GM12878 (cell line): ENCODE results near the gene CACNA1B. TPM values are rescaled to one million over a fixed set of nuclear protein-coding genes. Genes with fewer than 3 reads are reported as not detected.

Experiments
- ATAC-seq: fragments of 200-7000 bp; cut with Tn5 transposase; 3 replicates; pipeline ENCODE4 v1.9.1; 2020; ENCODE audit warnings: mild to moderate bottlenecking, moderate library complexity
- BruUV-seq: library from RNA; stranded (reverse); fragments of 400-500 nt; replicated peaks from 2 replicates; lab custom pipeline; 2021; lab: Mats Ljungman, UMichigan
- CTCF ChIA-PET: fragments of 300-600 bp; sonication (Branson Sonifier 250); formaldehyde crosslinking; extraction: SDS; loops from one replicate; lab custom pipeline; 2021; ENCODE audit warnings: inconsistent platforms; lab: Yijun Ruan, JAX
- POLR2A ChIA-PET: fragments of 350-600 bp; formaldehyde crosslinking; extraction: SDS; loops from one replicate; lab custom pipeline; 2021; ENCODE audit warnings: inconsistent platforms; lab: Charles Lee
- RAD21 ChIA-PET: fragments of 300-600 bp; sonication (Branson Sonifier 250); formaldehyde crosslinking; loops from one replicate; lab custom pipeline; 2023; ENCODE audit warnings: antibody characterized with exemption; ENCODE audit not compliant: unreplicated experiment; lab: Charles Lee
- SMC1A ChIA-PET: fragments of 300-600 bp; sonication (Branson Sonifier 250); formaldehyde crosslinking; loops from one replicate; lab custom pipeline; 2023; ENCODE audit not compliant: unreplicated experiment, uncharacterized antibody; lab: Charles Lee
- DNase-seq: peaks from one replicate; pipeline ENCODE4 v3.0.0-alpha.2; 2011; ENCODE audit warnings: low read depth, low spot score
- FAIRE-seq: peaks from 3 replicates; lab custom pipeline; 2011; peaks lifted over from hg19 to GRCh38; lab: Jason Lieb, UNC
- H2AFZ ChIP-seq: 2 replicates; pipeline ENCODE4 v1.6.0; 2011; ENCODE audit warnings: low read depth, low read length, control low read depth; ENCODE audit not compliant: control insufficient read depth
- H3K27ac ChIP-seq: 2 replicates; pipeline ENCODE4 v1.5.1; 2011; ENCODE audit warnings: control low read depth; ENCODE audit not compliant: control insufficient read depth, insufficient read depth
- H3K27me3 ChIP-seq, 2 experiments: replicated peaks in 1 of 2; 2 replicates each; pipeline versions ENCODE4 v1.6.0 to v1.6.1; 2011; ENCODE audit warnings: low read length in 1 of 2; ENCODE audit not compliant: control insufficient read depth in 2 of 2, insufficient read depth in 2 of 2
- H3K36me3 ChIP-seq, 2 experiments: 2 replicates each; pipeline ENCODE4 v1.5.1; 2011; ENCODE audit warnings: low read length in 1 of 2; ENCODE audit not compliant: control insufficient read depth in 2 of 2, insufficient read depth in 2 of 2
- H3K4me1 ChIP-seq: 2 replicates; pipeline ENCODE4 v1.6.1; 2011; ENCODE audit warnings: mild to moderate bottlenecking, low read length, moderate library complexity, mixed read lengths; ENCODE audit not compliant: control insufficient read depth, insufficient read depth
- H3K4me2 ChIP-seq: 2 replicates; pipeline ENCODE4 v1.6.0; 2011; ENCODE audit warnings: control low read depth; ENCODE audit not compliant: control insufficient read depth, insufficient read depth
- H3K4me3 ChIP-seq: fragments of 200-600 bp; sonication (generic); 2 replicates; pipeline ENCODE4 v1.5.1; 2016
- H3K79me2 ChIP-seq: 2 replicates; pipeline ENCODE4 v1.6.0; 2011; ENCODE audit warnings: low read length; ENCODE audit not compliant: control insufficient read depth, insufficient read depth
- H3K9ac ChIP-seq: 2 replicates; pipeline ENCODE4 v1.8.0; 2011; ENCODE audit warnings: low read length, control low read depth, mixed read lengths; ENCODE audit not compliant: control insufficient read depth, insufficient read depth
- H3K9me3 ChIP-seq: replicated peaks from 3 replicates; pipeline ENCODE4 v1.5.1; 2011; ENCODE audit warnings: mild to moderate bottlenecking, low read length; ENCODE audit not compliant: control insufficient read depth, insufficient read depth
- H4K20me1 ChIP-seq: 2 replicates; pipeline ENCODE4 v1.6.0; 2011; ENCODE audit not compliant: control insufficient read depth, insufficient read depth
- CTCF ChIP-seq, 3 experiments: IDR thresholded peaks in 2 of 3; conservative IDR thresholded peaks in 1 of 3; 2 replicates each; pipeline ENCODE4 v1.5.1; 2011; ENCODE audit warnings: low read depth in 3 of 3, low read length in 3 of 3, mild to moderate bottlenecking in 3 of 3, control low read depth in 2 of 3, moderate library complexity in 2 of 3, inconsistent platforms in 1 of 3, mixed read lengths in 1 of 3; ENCODE audit not compliant: control insufficient read depth in 2 of 3, insufficient read depth in 1 of 3; ENCODE audit errors: extremely low read depth in 1 of 3
- HDAC2 ChIP-seq: fragments of 200-600 bp; sonication (generic); IDR thresholded peaks from 2 replicates; pipeline ENCODE4 v1.6.1; 2017
- IKZF1 ChIP-seq: fragments of 450-650 bp; conservative IDR thresholded peaks from 2 replicates; pipeline ENCODE4 v1.6.1; 2017; ENCODE audit warnings: antibody characterized with exemption, mild to moderate bottlenecking
- KAT2A ChIP-seq: conservative IDR thresholded peaks from 2 replicates; pipeline ENCODE4 v1.6.1; 2011; ENCODE audit warnings: low read depth, low read length; ENCODE audit not compliant: control insufficient read depth
- KLF5 ChIP-seq: fragments of 450-650 bp; IDR thresholded peaks from 2 replicates; pipeline ENCODE4 v1.6.1; 2014; ENCODE audit warnings: mild to moderate bottlenecking; ENCODE audit not compliant: partially characterized antibody
- POLR2A ChIP-seq: IDR thresholded peaks from 2 replicates; pipeline ENCODE4 v1.6.1; 2011; ENCODE audit warnings: low read depth, mild to moderate bottlenecking, low read length
- RBBP5 ChIP-seq: fragments of 200-600 bp; sonication (generic); conservative IDR thresholded peaks from 2 replicates; pipeline ENCODE4 v1.6.1; 2016
- RFX5 ChIP-seq: IDR thresholded peaks from 2 replicates; pipeline ENCODE4 v1.6.1; 2011; ENCODE audit warnings: low read depth, low read length, improper control_type of control experiment
- SUPT20H ChIP-seq: IDR thresholded peaks from 2 replicates; pipeline ENCODE4 v1.6.1; 2011; ENCODE audit warnings: low read depth, mild to moderate bottlenecking, low read length, moderate library complexity, borderline replicate concordance; ENCODE audit not compliant: control insufficient read depth
- WGBS: methylation state at CpG from one replicate; pipeline ENCODE4 v1.1.6; 2016; ENCODE audit warnings: low lambda C conversion rate; ENCODE audit not compliant: insufficient replicate concordance, insufficient coverage; ENCODE audit errors: missing lambda C conversion rate; 5-methylcytosine and 5-hydroxymethylcytosine counted together
- in situ Hi-C: fragments of 300-500 bp; cut with MboI; formaldehyde crosslinking; loops from 9 replicates; pipeline ENCODE4 v1.14.3; 2018; ENCODE audit warnings: mixed read lengths
- intact Hi-C: fragments of 100-400 bp; cut with micrococcal nuclease; formaldehyde crosslinking; loops from one replicate; pipeline ENCODE4 v1.14.2; 2022; ENCODE audit not compliant: unreplicated experiment
- polyA plus RNA-seq, 11 experiments: library from polyadenylated mRNA; depleted of rRNA in 4 of 11; unstranded in 6 of 11; stranded (reverse) in 5 of 11; fragments of >200 nt; fragmentation: Nextera tagmentation in 4 of 11; fragmentation: Illumina TruSeq in 1 of 11; extraction: Ambion mirVana in 4 of 11; extraction: Trizol in 1 of 11; gene quantifications; 1 replicate in 1 of 11; 2 replicates in 10 of 11; pipeline versions ENCODE4 v1.2.1 to v1.2.3, GENCODE V29; 2011 to 2016; ENCODE audit warnings: inconsistent platforms in 2 of 11, missing spikeins in 2 of 11, low read depth in 1 of 11
- total RNA-seq, 4 experiments: library from RNA; depleted of rRNA in 3 of 4; stranded (reverse); fragments of >200 nt in 3 of 4; fragmentation: Illumina TruSeq in 1 of 4; extraction: Trizol in 1 of 4; gene quantifications; 2 replicates each; pipeline versions ENCODE4 v1.2.1 to v1.2.3, GENCODE V29; 2013 to 2021

Gene CACNA1B
- total and polyA plus RNA-seq, 10 of the 15 experiments (the other 5 are each of a cell fraction or from before 2014, with no cell fraction given): 0.01 to 0.03 (median 0.01) TPM; not detected in 7

- Histone ChIP-seq H3K4me1 (no peaks in the 10 kb centered on the region), H3K79me2 (no peaks in the 10 kb centered on the region), H3K4me2 (no peak overlapping the region), H3K27me3 (no peaks in the 10 kb centered on the region; a peak in 1 of 4 replicates), H2AFZ (no peak overlapping the region), H3K9ac (no peak overlapping the region), H3K27ac (no peak overlapping the region), H3K9me3 (no peaks in the 10 kb centered on the region), H4K20me1 (no peaks in the 10 kb centered on the region), H3K4me3 (no peak overlapping the region), H3K36me3 (no peaks in the 10 kb centered on the region)
- TF ChIP-seq IKZF1: no peak
- TF ChIP-seq HDAC2: no peak
- no peak for TF ChIP-seq SUPT20H
- TF ChIP-seq CTCF (IDR thresholded peaks at IDR 0.05 in 2 of 3, conservative IDR thresholded peaks at IDR 0.05 in 1 of 3; ENCODE audit: control insufficient read depth in 2 of 3, extremely low read depth in 1 of 3, insufficient read depth in 1 of 3, low read depth in 3 of 3, low read length in 3 of 3): no peak
- no peak for TF ChIP-seq POLR2A
- no peak for TF ChIP-seq RBBP5
- no peak for TF ChIP-seq RFX5
- TF ChIP-seq KAT2A: no peak
- TF ChIP-seq KLF5: no peak
- ChIA-PET RAD21 (no interaction called here), POLR2A (no interaction called here), CTCF (no interaction called here), SMC1A (no interaction called here)
- in situ Hi-C loops: no loop called here
- intact Hi-C loops: no loop called here
- ATAC-seq: no peak
- no peak for DNase-seq
- FAIRE-seq: no peak
- BruUV-seq: no TSS peak
- 45% methylated on average over 7 of the region's 7 CpGs for WGBS
Observed at GRCh38 chr9:138123086-138123485, 245.5 kb downstream of the CACNA1B start.
